Pancreas (tissue), 10 donors: ENCODE results near the gene DBNDD2. TPM values are rescaled to one million over a fixed set of nuclear protein-coding genes. Genes with fewer than 3 reads are reported as not detected.

Source experiments
- ATAC-seq, 4 donors: fragments of 200-7000 bp; cut with Tn5 transposase; one replicate each; pipeline versions ENCODE4 v1.8.0 to v1.9.1; 2020; ENCODE audit warnings: mild to moderate bottlenecking in 4 of 4, moderate library complexity in 4 of 4
- DNase-seq, 6 donors: peaks; one replicate each; pipeline ENCODE4 v3.0.0-alpha.2; 2020
- FAIRE-seq: peaks from 2 replicates; lab custom pipeline; 2012; peaks lifted over from hg19 to GRCh38; lab: Jason Lieb, UNC
- H3K27ac ChIP-seq, 4 donors: fragments of 200-600 bp; sonication (generic); 1 replicate in 3 of 4; 2 replicates in 1 of 4; pipeline versions ENCODE4 v1.5.0 to v1.8.0; 2020
- H3K27me3 ChIP-seq, 4 donors: fragments of 200-600 bp; one replicate each; pipeline ENCODE4 v1.8.0; 2021
- H3K36me3 ChIP-seq, 3 donors: fragments of 200-600 bp; sonication (generic) in 1 of 3; one replicate each; pipeline versions ENCODE4 v1.5.0 to v1.8.0; 2020 to 2021
- H3K4me1 ChIP-seq, 3 donors: fragments of 200-600 bp; one replicate each; pipeline ENCODE4 v1.8.0; 2021
- H3K4me3 ChIP-seq, 4 donors: fragments of 200-600 bp; sonication (generic) in 2 of 4; one replicate each; pipeline versions ENCODE4 v1.5.0 to v1.8.0; 2020 to 2021
- H3K9me3 ChIP-seq, 4 donors: fragments of 200-600 bp; one replicate each; pipeline ENCODE4 v1.8.0; 2021
- CTCF ChIP-seq, 4 donors: fragments of 200-600 bp; sonication (generic) in 3 of 4; IDR thresholded peaks; one replicate each; pipeline versions ENCODE4 v1.5.0 to v1.8.0; 2021; ENCODE audit warnings: antibody characterized with exemption in 4 of 4
- WGBS, 2 donors: extraction: QIAGEN DNeasy Blood & Tissue Kit; methylation state at CpG; one replicate each; pipeline ENCODE4 v1.1.7; 2013; 5-methylcytosine and 5-hydroxymethylcytosine counted together
- intact Hi-C, 3 donors: fragments of 100-400 bp; cut with DNase I; formaldehyde crosslinking; loops; one replicate each; pipeline versions ENCODE4 v1.11.1 to v1.14.2; 2022
- polyA plus RNA-seq, 2 donors: library from polyadenylated mRNA; stranded (reverse); fragments of 200-250 nt; gene quantifications; one replicate each; pipeline ENCODE4 v1.2.3, GENCODE V29; 2013
- total RNA-seq, 6 donors: library from RNA; stranded (reverse); fragmentation: NEBNext Ultra II Directional in 4 of 6; extraction: Animal tissue kit (Norgen Biotek cat#: 25700) in 4 of 6; gene quantifications; one replicate each; pipeline versions ENCODE4 v1.2.1 to v1.2.4, GENCODE V29; 2021 to 2023
- donor health status: healthy with polysubstance abuse.
- donor health status: DM: no; HTN: no; CAD: no; lungs with moderate emphysema.
- donor health status: DM: no; HTN: no; CAD: no.
- donor health status: control.
- donor health status: control.
- donor health status: Bipolar disorder and iron deficiency.
- donor health status: DM: yes; HTN: yes; CAD: no.
- donor health status: DM: no; HTN: no; CAD: no.
- donor health status: DM: no; HTN: no; CAD: no.
- donor health status: DM: yes; HTN: yes; CAD: no.

Gene DBNDD2
- total and polyA plus RNA-seq, 8 donors, result 11.6 to 31.0 (median 18.5) TPM

DNA sequence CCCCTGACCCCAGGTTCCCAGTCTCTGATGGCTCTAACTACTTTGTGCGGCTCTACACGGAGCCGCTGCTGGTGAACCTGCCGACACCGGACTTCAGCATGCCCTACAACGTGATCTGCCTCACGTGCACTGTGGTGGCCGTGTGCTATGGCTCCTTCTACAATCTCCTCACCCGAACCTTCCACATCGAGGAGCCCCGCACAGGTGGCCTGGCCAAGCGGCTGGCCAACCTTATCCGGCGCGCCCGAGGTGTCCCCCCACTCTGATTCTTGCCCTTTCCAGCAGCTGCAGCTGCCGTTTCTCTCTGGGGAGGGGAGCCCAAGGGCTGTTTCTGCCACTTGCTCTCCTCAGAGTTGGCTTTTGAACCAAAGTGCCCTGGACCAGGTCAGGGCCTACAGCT lies 17.5 kb downstream of the DBNDD2 start:
- 96% methylated on average over 17 of the region's 17 CpGs for WGBS, 2 donors
- ATAC-seq (no peak), DNase-seq (no peak), FAIRE-seq (no peak)
- no peak for TF ChIP-seq CTCF (IDR thresholded peaks at IDR 0.05)
- H3K4me3 ChIP-seq, result no peak overlapping the region
- no peak overlapping the region for H3K27ac ChIP-seq
- H3K4me1 ChIP-seq, result no peaks in the 10 kb centered on the region
- H3K9me3 ChIP-seq, result no peaks in the 10 kb centered on the region
- no peaks in the 10 kb centered on the region for H3K27me3 ChIP-seq
- H3K36me3 ChIP-seq, result peaks cover 5 to 31% (median 25%) of the 10 kb centered on the region in 3 donors
- intact Hi-C loops, result no loop called here

DNA sequence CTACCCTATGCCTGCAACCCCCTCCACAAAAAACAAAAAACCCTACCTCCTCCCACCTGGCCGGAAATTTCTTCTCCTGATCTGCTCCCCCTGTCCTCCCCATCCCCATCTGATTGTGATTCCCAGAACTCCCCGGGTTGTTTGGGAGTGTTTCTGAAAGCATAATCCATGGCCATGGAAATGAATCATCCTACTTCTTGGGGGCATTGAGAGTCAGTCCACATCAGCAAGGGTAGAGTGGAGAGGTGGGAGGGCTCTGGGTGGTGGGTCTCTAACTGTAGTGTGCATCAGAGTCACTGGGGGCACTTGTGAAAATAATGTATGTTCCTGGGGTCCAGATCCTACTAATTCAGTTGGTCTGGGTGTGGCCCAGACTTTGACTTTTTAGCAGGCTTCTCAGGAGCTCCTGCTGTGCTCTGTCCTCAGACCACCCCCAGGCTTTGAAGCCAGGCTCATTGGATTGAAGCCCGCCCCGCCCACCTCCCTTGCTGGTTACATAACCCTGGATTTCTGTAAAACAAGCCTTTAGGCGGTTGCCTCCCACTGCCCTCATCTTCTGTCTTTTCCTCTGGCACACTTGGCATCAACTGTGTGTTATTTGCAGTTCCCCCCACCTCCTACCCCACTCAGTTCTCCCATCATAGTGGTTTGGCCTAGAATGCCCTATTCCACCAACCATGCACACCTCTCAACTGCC lies 18.4 kb downstream of the DBNDD2 start:
- no peak overlapping the region for H3K27ac ChIP-seq
- peaks cover 0 to 22% (median 18%) of the 10 kb centered on the region in 3 donors for H3K36me3 ChIP-seq
- no peak overlapping the region for H3K4me3 ChIP-seq
- H3K27me3 ChIP-seq, result no peaks in the 10 kb centered on the region
- H3K4me1 ChIP-seq, result no peaks in the 10 kb centered on the region
- intact Hi-C loops, result no loop called here
- no peak for FAIRE-seq
- 88 to 89% methylated on average over 5 of the region's 5 CpGs for WGBS, 2 donors
- H3K9me3 ChIP-seq, result no peaks in the 10 kb centered on the region
- peak in 1 of 4 donors; percentile 27 for ATAC-seq
- TF ChIP-seq CTCF (IDR thresholded peaks at IDR 0.05), result no peak
- DNase-seq, result no peak

GRCh38 chr20:45427236-45428149 lies 19.4 kb downstream of the DBNDD2 start:
- Histone ChIP-seq H3K36me3 (peaks cover 0 to 19% (median 9%) of the 10 kb centered on the region in 3 donors), H3K27me3 (no peaks in the 10 kb centered on the region), H3K4me1 (no peaks in the 10 kb centered on the region), H3K9me3 (no peaks in the 10 kb centered on the region), H3K4me3 (no peak overlapping the region), H3K27ac (no peak overlapping the region)
- 63% methylated on average over 14 of the region's 14 CpGs for WGBS, 2 donors
- no peak for FAIRE-seq
- peak; percentile 76 to 90 (median 86) for ATAC-seq
- DNase-seq, result peak in 4 of 6 donors; percentile 55 to 71 (median 63)
- no peak for TF ChIP-seq CTCF (IDR thresholded peaks at IDR 0.05)
- intact Hi-C loops, result no loop called here

GRCh38 chr20:45429618-45430017 lies 21.5 kb downstream of the DBNDD2 start:
- H3K27me3 ChIP-seq, result no peaks in the 10 kb centered on the region
- no peaks in the 10 kb centered on the region for H3K4me1 ChIP-seq
- DNase-seq, result no peak
- no peak for TF ChIP-seq CTCF (IDR thresholded peaks at IDR 0.05)
- no peak overlapping the region for H3K4me3 ChIP-seq
- no peak for ATAC-seq
- peaks cover 0 to 8% (median 0%) of the 10 kb centered on the region in 3 donors for H3K36me3 ChIP-seq
- 58 to 62% methylated on average over 2 of the region's 2 CpGs for WGBS, 2 donors
- intact Hi-C loops, result loop anchor here in 2 of 3 donors (5.0 to 10.0 kb wide), 2 partner anchors 112 to 115 kb away; no protein-coding TSS in a partner anchor
- no peaks in the 10 kb centered on the region for H3K9me3 ChIP-seq
- no peak for FAIRE-seq
- H3K27ac ChIP-seq, result no peak overlapping the region
